Subcutaneous abdominal adipose tissue (tissue), 5 donors: ENCODE results near the gene EXTL1.

Experiments
- H3K27ac ChIP-seq: one replicate; pipeline ENCODE4 v1.7.0; 2013; ENCODE audit warnings: low read depth, mild to moderate bottlenecking, inconsistent platforms, low read length, moderate library complexity
- H3K27me3 ChIP-seq, 5 donors: one replicate each; pipeline ENCODE4 v1.7.0; 2013; ENCODE audit warnings: low read length in 5 of 5, inconsistent platforms in 1 of 5; ENCODE audit not compliant: control insufficient read depth in 5 of 5, insufficient read depth in 4 of 5
- H3K36me3 ChIP-seq, 5 donors: one replicate each; pipeline ENCODE4 v1.7.0; 2013; ENCODE audit warnings: low read length in 5 of 5; ENCODE audit not compliant: control insufficient read depth in 5 of 5, insufficient read depth in 5 of 5
- H3K4me1 ChIP-seq, 5 donors: one replicate each; pipeline ENCODE4 v1.7.0; 2013; ENCODE audit warnings: low read length in 5 of 5, mild to moderate bottlenecking in 3 of 5, moderate library complexity in 1 of 5; ENCODE audit not compliant: control insufficient read depth in 5 of 5, insufficient read depth in 5 of 5
- H3K4me3 ChIP-seq, 5 donors: one replicate each; pipeline ENCODE4 v1.7.0; 2013; ENCODE audit warnings: low read length in 5 of 5, low read depth in 1 of 5
- H3K9ac ChIP-seq, 5 donors: one replicate each; pipeline ENCODE4 v1.7.0; 2013; ENCODE audit warnings: low read length in 5 of 5, mild to moderate bottlenecking in 4 of 5, moderate library complexity in 3 of 5
- H3K9me3 ChIP-seq, 5 donors: one replicate each; pipeline ENCODE4 v1.7.0; 2013; ENCODE audit warnings: low read length in 5 of 5; ENCODE audit not compliant: control insufficient read depth in 5 of 5
- donor health status: healthy.
- donor health status: healthy.
- donor health status: healthy.
- donor health status: healthy.
- donor health status: healthy.

The EXTL1 gene

GRCh38 chr1:25997828-25998761 is 23.5 kb upstream of the EXTL1 start, which contains the start of gene PAFAH2:
PAFAH2 (minus strand) TSS chr1:25998063; CDS start chr1:25990816, 7,247 bp downstream.
- Histone ChIP-seq H3K27me3 (no peaks in the 10 kb centered on the region), H3K27ac (peak within 1 kb of the TSS; percentile 92), H3K9ac (peak within 1 kb of the TSS; percentile 65 to 90 (median 88)), H3K4me1 (peaks cover 8 to 21% (median 20%) of the 10 kb centered on the region in 5 donors), H3K4me3 (peak within 1 kb of the TSS; percentile 72 to 87 (median 78)), H3K36me3 (no peaks in the 10 kb centered on the region), H3K9me3 (no peaks in the 10 kb centered on the region)

GRCh38 chr1:25999041-25999800 is 22.4 kb upstream of the EXTL1 start:
- Histone ChIP-seq H3K9ac (peak overlapping the region in 1 of 5 donors; percentile 65), H3K27me3 (no peaks in the 10 kb centered on the region), H3K9me3 (no peaks in the 10 kb centered on the region), H3K36me3 (no peaks in the 10 kb centered on the region), H3K4me3 (peak overlapping the region in 1 of 5 donors; percentile 65), H3K27ac (no peak overlapping the region), H3K4me1 (peaks cover 8 to 21% (median 20%) of the 10 kb centered on the region in 5 donors)

DNA sequence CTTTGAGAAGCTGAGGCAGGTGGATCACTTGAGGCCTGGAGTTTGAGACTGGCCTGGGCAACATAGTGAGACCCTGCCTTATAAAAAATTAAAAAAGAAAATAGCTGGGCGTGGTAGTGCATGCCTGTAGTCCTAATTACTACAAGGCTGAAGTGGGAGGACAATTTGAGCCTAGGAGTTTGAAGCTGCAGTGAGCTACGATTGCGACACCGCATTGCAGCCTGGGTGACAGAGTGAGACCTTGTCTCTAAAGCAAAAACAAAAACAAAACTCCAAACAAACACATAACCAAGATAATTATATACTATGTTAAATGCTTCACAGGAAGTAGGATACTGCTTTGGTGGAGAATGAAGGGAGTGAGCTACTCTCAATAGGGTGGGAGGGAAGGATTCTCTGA is 18.3 kb upstream of the EXTL1 start:
- peaks cover 0 to 4% (median 0%) of the 10 kb centered on the region in 5 donors for H3K27me3 ChIP-seq
- H3K27ac ChIP-seq: no peak overlapping the region
- H3K36me3 ChIP-seq: no peaks in the 10 kb centered on the region
- H3K9ac ChIP-seq: no peak overlapping the region
- no peak overlapping the region for H3K4me3 ChIP-seq
- no peaks in the 10 kb centered on the region for H3K9me3 ChIP-seq
- H3K4me1 ChIP-seq: peaks cover 6 to 20% (median 19%) of the 10 kb centered on the region in 5 donors

DNA sequence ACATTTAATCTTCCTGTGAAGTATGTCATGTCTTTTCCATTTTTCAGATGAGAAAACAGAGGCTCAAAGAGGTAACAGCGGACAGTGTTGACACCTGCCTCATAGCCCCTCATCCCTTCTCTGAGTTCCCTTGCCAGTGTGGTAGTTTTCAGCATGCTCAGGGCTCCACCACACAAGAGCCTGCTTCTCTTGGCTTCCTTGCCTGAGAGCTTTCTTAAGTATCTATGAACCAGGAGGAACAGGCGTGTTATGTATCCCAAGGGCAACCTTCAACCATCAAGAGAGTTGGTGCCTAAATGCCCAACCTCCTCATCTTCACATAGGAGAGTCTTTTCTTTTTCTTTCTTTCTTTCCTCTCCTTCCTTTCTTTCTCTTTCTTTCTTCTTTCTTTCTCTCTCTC is 17.8 kb upstream of the EXTL1 start:
- H3K36me3 ChIP-seq: no peaks in the 10 kb centered on the region
- no peak overlapping the region for H3K9ac ChIP-seq
- H3K9me3 ChIP-seq: no peaks in the 10 kb centered on the region
- H3K4me1 ChIP-seq: peaks cover 4 to 16% (median 14%) of the 10 kb centered on the region in 5 donors
- no peak overlapping the region for H3K4me3 ChIP-seq
- H3K27me3 ChIP-seq: peaks cover 0 to 4% (median 0%) of the 10 kb centered on the region in 5 donors
- no peak overlapping the region for H3K27ac ChIP-seq

DNA sequence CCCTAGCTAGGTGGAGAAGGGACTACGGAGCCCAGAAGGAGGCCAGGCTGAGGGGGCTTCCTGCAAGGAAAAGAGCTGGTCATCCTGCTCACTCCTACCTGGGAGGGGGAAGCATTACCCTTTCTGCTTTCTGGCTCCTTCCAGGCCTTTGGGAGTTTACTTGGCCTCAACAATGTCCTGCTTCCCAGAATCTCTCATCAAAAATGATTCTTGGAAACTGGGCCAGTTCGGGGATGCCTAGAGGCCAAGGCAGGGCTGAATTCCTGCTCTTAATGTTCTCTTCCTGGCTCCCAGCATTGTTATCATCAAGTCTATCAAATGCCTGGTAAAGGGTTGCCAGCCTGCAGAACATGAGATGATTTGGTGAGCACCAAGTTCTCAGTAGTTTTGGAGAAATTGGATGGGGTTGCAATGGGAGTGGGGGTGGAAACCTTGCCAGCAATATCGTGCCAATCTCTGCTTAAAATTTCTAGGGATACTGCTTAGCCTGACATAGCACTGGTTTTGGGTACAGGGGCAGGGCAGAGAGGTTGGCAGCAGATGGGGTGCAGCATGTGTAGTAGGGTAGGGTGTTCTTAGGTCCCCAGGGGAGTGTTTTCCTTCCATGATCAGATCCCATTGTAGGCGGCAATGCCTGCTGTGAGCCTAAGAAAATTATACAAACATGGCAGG is 16.0 kb upstream of the EXTL1 start:
- no peak overlapping the region for H3K27ac ChIP-seq
- H3K36me3 ChIP-seq: no peaks in the 10 kb centered on the region
- no peaks in the 10 kb centered on the region for H3K9me3 ChIP-seq
- no peak overlapping the region for H3K9ac ChIP-seq
- peaks cover 0 to 7% (median 2%) of the 10 kb centered on the region in 5 donors for H3K27me3 ChIP-seq
- H3K4me1 ChIP-seq: peaks cover 4 to 15% (median 13%) of the 10 kb centered on the region in 5 donors
- H3K4me3 ChIP-seq: no peak overlapping the region

DNA sequence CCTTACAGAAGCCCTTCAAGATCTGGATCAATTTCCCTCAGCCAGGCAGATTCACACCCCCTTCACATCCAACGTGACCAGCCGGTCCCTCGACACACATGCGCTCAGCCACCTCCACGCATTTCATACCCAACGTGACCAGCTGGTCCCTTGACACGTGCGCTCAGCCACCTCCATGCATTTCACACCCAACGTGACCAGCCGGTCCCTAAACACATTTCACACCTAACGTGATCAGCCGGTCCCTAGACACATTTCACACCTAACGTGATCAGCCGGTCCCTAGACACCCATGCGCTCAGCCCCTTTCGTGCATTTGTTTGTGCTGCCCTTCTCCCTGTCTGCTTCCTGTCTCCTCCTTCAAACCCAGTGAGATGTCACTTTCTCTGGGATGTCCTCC is 14.9 kb upstream of the EXTL1 start:
- no peaks in the 10 kb centered on the region for H3K9me3 ChIP-seq
- no peaks in the 10 kb centered on the region for H3K36me3 ChIP-seq
- H3K4me1 ChIP-seq: peaks cover 4 to 15% (median 13%) of the 10 kb centered on the region in 5 donors
- H3K4me3 ChIP-seq: no peak overlapping the region
- H3K27me3 ChIP-seq: peaks cover 0 to 7% (median 2%) of the 10 kb centered on the region in 5 donors
- no peak overlapping the region for H3K9ac ChIP-seq
- H3K27ac ChIP-seq: no peak overlapping the region

- Histone ChIP-seq H3K4me1 (peaks cover 2 to 12% (median 12%) of the 10 kb centered on the region in 5 donors), H3K9ac (no peak overlapping the region), H3K27me3 (peaks cover 0 to 7% (median 5%) of the 10 kb centered on the region in 5 donors), H3K27ac (no peak overlapping the region), H3K9me3 (no peaks in the 10 kb centered on the region), H3K4me3 (no peak overlapping the region), H3K36me3 (no peaks in the 10 kb centered on the region)
These were observed 11.7 kb upstream of the EXTL1 start for GRCh38 chr1:26009796-26010447.

DNA sequence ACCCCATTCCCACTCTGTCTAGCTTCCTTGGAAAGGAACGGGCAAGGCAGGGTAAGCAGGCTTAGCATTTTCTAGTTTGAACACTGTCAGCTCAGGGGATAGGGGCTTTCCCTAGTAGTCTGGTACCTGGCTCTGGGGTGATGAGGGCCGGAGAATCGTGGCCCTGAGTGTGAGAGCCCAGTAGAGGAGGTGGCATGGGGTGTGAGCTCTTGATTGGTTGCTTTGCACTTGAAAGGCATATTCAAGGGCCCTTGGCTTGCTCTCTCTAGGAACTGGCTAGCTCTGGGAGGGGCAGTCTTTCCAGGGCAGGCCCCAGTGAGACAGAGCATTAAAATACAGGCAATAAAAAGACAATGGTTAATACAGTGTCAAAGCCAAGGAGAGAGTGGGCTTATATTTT is 10.8 kb upstream of the EXTL1 start:
- Histone ChIP-seq H3K36me3 (no peaks in the 10 kb centered on the region), H3K9ac (no peak overlapping the region), H3K27me3 (peaks cover 0 to 7% (median 5%) of the 10 kb centered on the region in 5 donors), H3K9me3 (no peaks in the 10 kb centered on the region), H3K4me1 (peaks cover 0 to 10% (median 7%) of the 10 kb centered on the region in 5 donors), H3K27ac (no peak overlapping the region), H3K4me3 (no peak overlapping the region)

DNA sequence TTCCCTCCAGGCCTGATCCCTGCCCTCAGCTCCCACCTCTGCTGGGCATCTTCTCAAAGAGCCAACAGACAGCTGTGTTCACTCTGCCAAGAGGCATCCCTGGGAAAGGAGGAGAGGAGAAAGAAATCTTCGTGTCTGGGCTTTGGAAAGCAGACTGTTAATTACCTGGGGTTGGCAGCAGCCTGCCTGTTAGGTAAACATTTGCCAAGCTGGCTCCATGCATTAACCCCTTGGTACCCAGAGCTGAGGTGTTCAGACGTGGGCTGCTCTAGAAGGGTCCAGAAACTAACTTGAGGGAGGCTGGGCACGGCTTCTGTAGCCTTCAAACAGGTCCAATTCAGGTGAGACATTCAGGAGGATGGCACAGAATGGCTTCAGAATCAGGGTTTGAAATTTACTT is 8.7 kb upstream of the EXTL1 start:
- H3K27ac ChIP-seq: no peak overlapping the region
- no peak overlapping the region for H3K9ac ChIP-seq
- H3K4me1 ChIP-seq: peaks cover 0 to 13% (median 5%) of the 10 kb centered on the region in 5 donors
- H3K9me3 ChIP-seq: no peaks in the 10 kb centered on the region
- H3K4me3 ChIP-seq: no peak overlapping the region
- peaks cover 0 to 11% (median 8%) of the 10 kb centered on the region in 5 donors for H3K27me3 ChIP-seq
- no peaks in the 10 kb centered on the region for H3K36me3 ChIP-seq
